Hepatocyte (in vitro differentiated cells): ENCODE measurements around the gene MTG1. TPM values are rescaled to one million over a fixed set of nuclear protein-coding genes. Genes with fewer than 3 reads are reported as not detected.

Experiments
- DNase-seq: peaks from one replicate; pipeline ENCODE4 v3.0.0-alpha.2; 2016; ENCODE audit warnings: low spot score
- H2AFZ ChIP-seq: fragments of 200-600 bp; sonication (generic); 2 replicates; pipeline ENCODE4 v1.6.0; 2016; ENCODE audit warnings: antibody characterized with exemption, mild to moderate bottlenecking
- H3K27ac ChIP-seq: fragments of 200-600 bp; sonication (generic); 2 replicates; pipeline ENCODE4 v1.5.1; 2016; ENCODE audit warnings: mild to moderate bottlenecking
- H3K27me3 ChIP-seq: fragments of 200-600 bp; sonication (generic); 2 replicates; pipeline ENCODE4 v1.6.1; 2016
- H3K36me3 ChIP-seq: fragments of 200-600 bp; sonication (generic); replicated peaks from 2 replicates; pipeline ENCODE4 v1.5.1; 2016; ENCODE audit warnings: low read depth; ENCODE audit not compliant: insufficient read depth
- H3K4me1 ChIP-seq: fragments of 200-600 bp; sonication (generic); 2 replicates; pipeline ENCODE4 v1.5.1; 2016; ENCODE audit warnings: mild to moderate bottlenecking, moderate library complexity; ENCODE audit not compliant: insufficient read depth
- H3K4me2 ChIP-seq: fragments of 200-600 bp; sonication (generic); 2 replicates; pipeline ENCODE4 v1.6.0; 2016
- H3K4me3 ChIP-seq: fragments of 200-600 bp; sonication (generic); 2 replicates; pipeline ENCODE4 v1.5.1; 2016; ENCODE audit warnings: mild to moderate bottlenecking
- H3K79me2 ChIP-seq: fragments of 200-600 bp; sonication (generic); 2 replicates; pipeline ENCODE4 v1.6.0; 2017; ENCODE audit warnings: mild to moderate bottlenecking
- H3K9me2 ChIP-seq: fragments of 200-600 bp; sonication (generic); replicated peaks from 2 replicates; pipeline ENCODE4 v1.6.0; 2017; ENCODE audit warnings: mild to moderate bottlenecking; ENCODE audit not compliant: insufficient read depth
- H3K9me3 ChIP-seq: fragments of 200-600 bp; sonication (generic); 2 replicates; pipeline ENCODE4 v1.5.1; 2016; ENCODE audit warnings: low read depth, mild to moderate bottlenecking
- H4K20me1 ChIP-seq: fragments of 200-600 bp; sonication (generic); 2 replicates; pipeline ENCODE4 v1.6.0; 2016; ENCODE audit warnings: mild to moderate bottlenecking; ENCODE audit not compliant: insufficient read depth, poor library complexity, severe bottlenecking
- EZH2 ChIP-seq: fragments of 200-600 bp; sonication (generic); IDR thresholded peaks from 2 replicates; pipeline ENCODE4 v1.6.1; 2016; ENCODE audit warnings: antibody characterized with exemption, mild to moderate bottlenecking, borderline replicate concordance
- EZH2phosphoT487 ChIP-seq: fragments of 200-600 bp; sonication (generic); IDR thresholded peaks from one replicate; pipeline ENCODE4 v1.6.1; 2018; ENCODE audit warnings: antibody characterized with exemption, mild to moderate bottlenecking, low read depth, moderate library complexity; ENCODE audit not compliant: unreplicated experiment, severe bottlenecking
- WGBS: methylation state at CpG from one replicate; pipeline ENCODE4 v1.1.6; 2016; ENCODE audit warnings: low lambda C conversion rate; ENCODE audit errors: missing lambda C conversion rate; 5-methylcytosine and 5-hydroxymethylcytosine counted together
- polyA plus RNA-seq: library from polyadenylated mRNA; unstranded; fragments of >200 nt; fragmentation: Nextera tagmentation; extraction: Ambion mirVana; gene quantifications from 2 replicates; pipeline ENCODE4 v1.2.1, GENCODE V29; 2016
- total RNA-seq: library from RNA; depleted of rRNA; stranded (reverse); fragments of >200 nt; gene quantifications from 2 replicates; pipeline ENCODE4 v1.2.3, GENCODE V29; 2014
- TF ChIP-seq, protein P1 (sequence below): fragments of 200-600 bp; sonication (generic); IDR thresholded peaks from 2 replicates; pipeline ENCODE4 v1.5.1; 2016; ENCODE audit warnings: antibody characterized with exemption, mild to moderate bottlenecking; ENCODE audit not compliant: poor library complexity

Gene MTG1
- total and polyA plus RNA-seq, 2 experiments from 2014 or later, result 53.2 to 154 TPM

DNA sequence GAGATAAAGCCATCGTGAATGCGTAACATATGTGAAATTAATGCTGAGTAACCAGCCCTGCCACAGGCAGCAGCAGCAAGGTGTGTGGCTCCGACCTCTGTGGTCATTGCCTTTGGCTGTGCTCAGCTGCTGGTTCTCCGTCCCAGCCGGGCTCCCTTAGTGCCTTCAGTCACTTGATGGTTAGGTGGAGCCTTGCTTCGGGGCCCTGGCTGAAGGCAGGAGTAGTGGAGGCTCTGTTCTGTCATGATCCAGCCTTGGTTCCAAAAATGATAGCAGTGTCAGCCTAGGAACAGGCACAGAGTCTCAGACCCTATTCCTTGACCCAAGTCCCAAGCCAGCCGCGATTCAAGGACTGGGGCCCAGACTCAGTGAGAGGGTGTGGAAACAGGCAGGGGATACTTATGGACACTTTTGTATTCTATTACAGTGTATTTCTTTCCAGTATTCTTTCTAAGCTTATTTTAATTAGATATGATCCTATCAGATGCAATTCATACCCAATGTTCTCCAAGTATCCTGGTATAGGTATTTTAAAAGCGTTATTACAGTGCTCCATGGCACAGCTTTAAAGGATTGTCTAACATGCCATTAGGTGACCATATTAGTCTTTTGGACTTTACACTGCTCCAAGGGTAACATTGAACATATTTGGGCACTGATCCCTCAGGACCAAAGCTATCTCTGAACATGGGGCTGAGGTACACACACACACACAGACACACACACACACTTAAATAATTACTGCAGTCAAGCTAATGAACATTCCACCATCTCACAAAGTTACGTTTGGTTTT lies 68.8 kb downstream of the MTG1 start:
- H3K9me2 ChIP-seq, result no peaks in the 10 kb centered on the region
- no peak for TF ChIP-seq EZH2
- no peak for TF ChIP-seq EZH2phosphoT487
- TF ChIP-seq, protein P1, sequence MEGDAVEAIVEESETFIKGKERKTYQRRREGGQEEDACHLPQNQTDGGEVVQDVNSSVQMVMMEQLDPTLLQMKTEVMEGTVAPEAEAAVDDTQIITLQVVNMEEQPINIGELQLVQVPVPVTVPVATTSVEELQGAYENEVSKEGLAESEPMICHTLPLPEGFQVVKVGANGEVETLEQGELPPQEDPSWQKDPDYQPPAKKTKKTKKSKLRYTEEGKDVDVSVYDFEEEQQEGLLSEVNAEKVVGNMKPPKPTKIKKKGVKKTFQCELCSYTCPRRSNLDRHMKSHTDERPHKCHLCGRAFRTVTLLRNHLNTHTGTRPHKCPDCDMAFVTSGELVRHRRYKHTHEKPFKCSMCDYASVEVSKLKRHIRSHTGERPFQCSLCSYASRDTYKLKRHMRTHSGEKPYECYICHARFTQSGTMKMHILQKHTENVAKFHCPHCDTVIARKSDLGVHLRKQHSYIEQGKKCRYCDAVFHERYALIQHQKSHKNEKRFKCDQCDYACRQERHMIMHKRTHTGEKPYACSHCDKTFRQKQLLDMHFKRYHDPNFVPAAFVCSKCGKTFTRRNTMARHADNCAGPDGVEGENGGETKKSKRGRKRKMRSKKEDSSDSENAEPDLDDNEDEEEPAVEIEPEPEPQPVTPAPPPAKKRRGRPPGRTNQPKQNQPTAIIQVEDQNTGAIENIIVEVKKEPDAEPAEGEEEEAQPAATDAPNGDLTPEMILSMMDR, result no peak
- no peak overlapping the region for H3K27ac ChIP-seq
- no peaks in the 10 kb centered on the region for H3K36me3 ChIP-seq
- H3K79me2 ChIP-seq, result no peaks in the 10 kb centered on the region
- no peaks in the 10 kb centered on the region for H4K20me1 ChIP-seq
- H3K27me3 ChIP-seq, result no peaks in the 10 kb centered on the region
- H3K4me3 ChIP-seq, result no peak overlapping the region
- H3K4me2 ChIP-seq, result no peak overlapping the region
- no peaks in the 10 kb centered on the region for H3K9me3 ChIP-seq
- no peak overlapping the region for H2AFZ ChIP-seq
- no peak for DNase-seq
- H3K4me1 ChIP-seq, result no peaks in the 10 kb centered on the region
- WGBS, result 82% methylated on average over 10 of the region's 10 CpGs

DNA sequence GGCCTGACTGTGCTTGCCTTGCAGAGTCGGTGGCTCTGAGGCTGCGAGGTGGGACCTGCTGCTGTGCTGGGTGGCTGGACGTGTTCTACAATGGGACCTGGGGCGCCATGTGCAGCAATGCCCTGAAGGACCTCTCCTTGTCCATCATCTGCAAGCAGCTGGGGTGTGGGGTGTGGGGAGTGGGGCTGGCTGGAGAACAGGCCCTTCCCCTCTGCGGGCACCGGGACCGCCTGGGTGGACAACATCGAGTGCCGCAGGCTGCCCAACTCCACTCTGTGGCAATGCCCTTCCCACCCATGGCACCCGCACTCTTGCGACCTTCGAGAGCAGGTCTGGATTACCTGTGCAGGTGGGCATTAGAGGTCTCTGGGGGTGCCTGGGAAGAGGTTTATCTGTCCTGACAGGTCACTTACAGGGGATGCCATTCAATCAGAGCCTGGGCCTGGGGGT lies 70.7 kb downstream of the MTG1 start:
- TF ChIP-seq EZH2 (no peak), EZH2phosphoT487 (no peak)
- TF ChIP-seq, protein P1, result no peak
- DNase-seq, result no peak
- H3K4me2 ChIP-seq, result no peak overlapping the region

DNA sequence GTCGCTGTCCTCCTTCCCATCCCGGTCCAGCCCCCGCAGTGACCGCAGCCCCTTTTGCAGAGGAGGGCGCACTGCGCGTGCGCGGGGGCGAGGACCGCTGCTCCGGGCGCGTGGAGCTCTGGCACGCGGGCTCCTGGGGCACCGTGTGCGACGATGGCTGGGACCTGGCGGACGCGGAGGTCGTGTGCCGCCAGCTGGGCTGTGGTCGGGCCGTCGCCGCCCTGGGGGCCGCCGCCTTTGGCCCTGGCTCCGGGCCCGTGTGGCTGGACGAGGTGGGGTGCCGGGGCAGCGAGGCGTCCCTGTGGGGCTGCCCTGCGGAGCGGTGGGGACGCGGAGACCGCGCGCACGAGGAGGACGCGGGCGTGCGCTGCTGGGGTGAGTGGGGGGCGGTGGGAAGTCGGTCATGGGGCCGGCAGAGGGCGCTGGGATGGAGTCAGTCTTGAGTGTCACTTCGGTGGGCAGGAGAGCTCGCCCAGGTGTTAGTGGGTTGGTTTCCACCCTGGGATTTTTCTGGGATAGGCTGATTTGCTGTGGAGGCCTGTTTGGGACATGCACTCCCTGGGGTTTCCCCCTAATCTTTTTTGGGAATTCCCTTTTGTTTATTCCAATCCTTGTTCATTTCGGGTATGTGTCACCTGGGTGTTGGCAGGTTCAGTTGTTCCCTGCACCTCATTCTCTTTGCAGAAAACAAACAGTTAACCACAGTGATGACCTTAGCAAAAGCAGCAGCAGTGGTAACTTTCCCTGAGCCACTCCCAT lies 71.4 kb downstream of the MTG1 start:
- H3K4me1 ChIP-seq, result no peaks in the 10 kb centered on the region
- H3K36me3 ChIP-seq, result no peaks in the 10 kb centered on the region
- no peak overlapping the region for H3K4me2 ChIP-seq
- TF ChIP-seq EZH2 (no peak), EZH2phosphoT487 (no peak)
- TF ChIP-seq, protein P1, result no peak
- H4K20me1 ChIP-seq, result no peaks in the 10 kb centered on the region
- H3K9me3 ChIP-seq, result no peaks in the 10 kb centered on the region
- no peaks in the 10 kb centered on the region for H3K79me2 ChIP-seq
- no peak overlapping the region for H3K27ac ChIP-seq
- H3K27me3 ChIP-seq, result no peaks in the 10 kb centered on the region
- H3K4me3 ChIP-seq, result no peak overlapping the region
- WGBS, result 95% methylated on average over 35 of the region's 55 CpGs
- DNase-seq, result no peak
- H3K9me2 ChIP-seq, result no peaks in the 10 kb centered on the region
- H2AFZ ChIP-seq, result no peak overlapping the region

More for the DNA sequence above, 70.7 kb downstream of the MTG1 start:
- H3K79me2 ChIP-seq, result no peaks in the 10 kb centered on the region
- 97% methylated on average over 12 of the region's 12 CpGs for WGBS
- no peaks in the 10 kb centered on the region for H3K4me1 ChIP-seq
- no peaks in the 10 kb centered on the region for H3K9me2 ChIP-seq
- no peak overlapping the region for H3K4me3 ChIP-seq
- no peak overlapping the region for H3K27ac ChIP-seq
- H3K36me3 ChIP-seq, result no peaks in the 10 kb centered on the region
- H3K9me3 ChIP-seq, result no peaks in the 10 kb centered on the region
- H3K27me3 ChIP-seq, result no peaks in the 10 kb centered on the region
- no peaks in the 10 kb centered on the region for H4K20me1 ChIP-seq
- no peak overlapping the region for H2AFZ ChIP-seq
